T-helper 1 cell treated with Interleukin-12 subunit alpha and Interleukin-12 subunit beta and Interleukin-4 antibody, amounts not matched to agents 30 μg/mL and 1 μg/mL, for 36 hours (primary cell): ENCODE measurements around the gene IL1A.

ENCODE experiments used
- H3K27ac Mint-ChIP-seq: one replicate; pipeline ENCODE4 v1.8.0; 2021; ENCODE audit warnings: mild to moderate bottlenecking, mixed read lengths
- H3K27me3 Mint-ChIP-seq: one replicate; pipeline ENCODE4 v1.8.0; 2021; ENCODE audit warnings: low read depth, mixed read lengths
- H3K36me3 Mint-ChIP-seq: one replicate; pipeline ENCODE4 v1.8.0; 2021; ENCODE audit warnings: low read depth, mixed read lengths
- H3K4me1 Mint-ChIP-seq: one replicate; pipeline ENCODE4 v1.8.0; 2021; ENCODE audit warnings: low read depth, mixed read lengths
- H3K4me3 Mint-ChIP-seq: one replicate; pipeline ENCODE4 v1.8.0; 2021; ENCODE audit warnings: mild to moderate bottlenecking, moderate library complexity, mixed read lengths
- H3K9me3 Mint-ChIP-seq: one replicate; pipeline ENCODE4 v1.8.0; 2021; ENCODE audit warnings: mixed read lengths

The IL1A gene

DNA sequence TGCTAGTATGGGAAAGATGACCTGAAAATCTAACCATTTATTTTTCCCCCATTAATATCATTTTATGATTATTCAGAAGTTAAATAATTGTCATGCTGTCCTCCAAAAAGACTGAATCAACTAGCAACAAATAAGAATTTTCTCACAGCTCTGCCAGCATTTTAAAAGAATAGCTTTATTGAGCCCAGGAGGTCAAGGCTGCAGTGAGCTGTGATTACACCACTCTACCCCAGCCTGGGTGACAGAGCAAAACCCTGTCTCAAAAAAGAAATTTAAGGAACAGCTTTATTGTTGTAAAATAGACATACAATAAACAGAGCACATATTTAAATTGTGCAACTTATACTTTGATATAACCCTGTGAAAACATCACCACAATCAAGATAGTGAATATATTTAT lies 24.8 kb upstream of the IL1A start:
- Mint-ChIP-seq H3K27ac (no peak overlapping the region), H3K4me3 (no peak overlapping the region), H3K36me3 (peaks cover 17% of the 10 kb centered on the region), H3K27me3 (no peaks in the 10 kb centered on the region), H3K9me3 (peaks cover 36% of the 10 kb centered on the region), H3K4me1 (peaks cover 27% of the 10 kb centered on the region)

DNA sequence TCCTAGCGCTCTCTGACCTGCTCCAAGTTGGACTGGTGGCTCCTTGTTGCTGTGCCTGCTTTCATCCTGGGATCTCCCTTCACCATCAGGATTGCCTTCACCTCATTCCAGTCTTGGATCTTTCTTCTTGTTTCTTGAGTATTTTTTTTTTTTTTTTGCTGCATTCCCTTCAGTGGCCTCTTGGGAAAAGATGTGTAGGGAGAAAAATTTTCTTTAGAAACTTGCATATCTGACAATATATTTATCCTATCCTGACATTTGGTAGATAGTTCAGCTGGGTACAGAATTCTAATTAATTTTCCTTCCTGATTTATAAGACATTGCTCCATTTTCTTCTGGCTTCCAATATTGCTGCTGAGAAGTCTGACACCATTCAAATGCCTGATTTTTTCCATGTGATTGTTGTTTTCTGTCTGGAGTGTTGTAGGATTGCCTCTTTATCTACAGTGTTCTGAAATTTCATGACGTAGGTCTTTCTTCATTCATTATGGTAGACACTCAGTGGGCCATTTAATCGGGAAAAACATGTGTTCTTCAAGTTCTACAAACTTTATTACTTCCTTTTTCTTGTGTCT lies 23.0 kb upstream of the IL1A start:
- H3K27ac Mint-ChIP-seq = no peak overlapping the region
- peaks cover 36% of the 10 kb centered on the region for H3K9me3 Mint-ChIP-seq
- H3K36me3 Mint-ChIP-seq = peaks cover 17% of the 10 kb centered on the region
- H3K27me3 Mint-ChIP-seq = no peaks in the 10 kb centered on the region
- peaks cover 29% of the 10 kb centered on the region for H3K4me1 Mint-ChIP-seq
- no peak overlapping the region for H3K4me3 Mint-ChIP-seq

DNA sequence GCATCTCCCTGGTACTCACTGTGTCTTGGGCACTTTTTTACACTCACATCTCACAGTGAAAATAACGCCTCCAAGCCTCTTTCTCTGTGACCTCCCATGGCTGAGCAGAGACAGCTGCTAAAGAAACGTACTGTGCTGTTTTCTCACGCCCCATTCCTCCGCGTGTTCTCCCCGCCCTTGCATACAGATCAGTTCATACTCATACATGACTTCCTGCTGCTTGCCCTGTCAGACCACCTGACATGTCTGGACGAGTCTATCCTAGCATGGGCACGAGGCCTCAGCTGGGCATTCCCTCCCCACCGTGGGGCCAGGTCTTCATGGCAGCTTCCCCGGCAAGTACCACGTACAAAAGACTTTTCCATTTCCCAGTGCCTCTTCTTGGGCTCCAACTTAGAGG lies 21.2 kb upstream of the IL1A start:
- Mint-ChIP-seq H3K27me3 (no peaks in the 10 kb centered on the region), H3K9me3 (peaks cover 29% of the 10 kb centered on the region), H3K27ac (peak overlapping the region; percentile 43), H3K36me3 (peaks cover 14% of the 10 kb centered on the region), H3K4me1 (peaks cover 21% of the 10 kb centered on the region), H3K4me3 (no peak overlapping the region)

DNA sequence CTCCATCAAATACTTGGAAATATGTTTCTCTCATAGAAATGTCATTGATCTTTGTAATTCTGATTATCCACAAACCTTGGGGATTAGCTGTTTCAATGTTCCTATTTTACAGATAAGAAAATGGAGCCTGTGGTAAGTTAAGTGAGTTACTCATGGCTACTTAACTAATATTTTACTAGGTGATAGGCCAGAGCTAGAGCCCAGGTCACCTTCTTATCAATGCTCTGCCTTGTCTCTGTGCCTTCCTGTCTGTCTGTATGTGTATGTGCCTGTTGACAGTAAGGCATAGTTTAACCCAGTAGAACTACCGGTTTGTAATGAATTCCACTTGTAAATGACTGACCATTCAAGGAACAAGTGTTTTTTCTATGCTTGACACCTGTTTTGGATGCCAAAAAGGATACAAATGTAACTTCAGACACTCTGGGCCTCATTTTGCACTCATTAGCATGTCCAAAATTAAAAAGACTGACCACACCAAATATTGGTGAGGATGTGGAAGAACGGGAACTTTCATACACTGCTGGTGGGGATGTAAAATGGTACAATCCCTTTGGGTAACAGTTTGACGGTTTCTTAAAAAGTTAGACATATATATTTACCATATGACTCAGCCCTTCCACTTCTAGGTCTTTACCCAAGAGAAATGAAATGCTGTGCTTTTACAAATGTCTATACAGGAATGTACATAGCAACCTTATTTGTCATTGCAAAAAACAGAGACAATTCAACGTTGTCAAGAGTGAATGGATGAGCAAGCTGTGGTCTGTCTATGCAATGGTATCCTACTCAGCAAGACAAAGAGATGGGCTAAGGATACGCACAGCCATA lies 19.6 kb upstream of the IL1A start:
- peaks cover 9% of the 10 kb centered on the region for H3K36me3 Mint-ChIP-seq

DNA sequence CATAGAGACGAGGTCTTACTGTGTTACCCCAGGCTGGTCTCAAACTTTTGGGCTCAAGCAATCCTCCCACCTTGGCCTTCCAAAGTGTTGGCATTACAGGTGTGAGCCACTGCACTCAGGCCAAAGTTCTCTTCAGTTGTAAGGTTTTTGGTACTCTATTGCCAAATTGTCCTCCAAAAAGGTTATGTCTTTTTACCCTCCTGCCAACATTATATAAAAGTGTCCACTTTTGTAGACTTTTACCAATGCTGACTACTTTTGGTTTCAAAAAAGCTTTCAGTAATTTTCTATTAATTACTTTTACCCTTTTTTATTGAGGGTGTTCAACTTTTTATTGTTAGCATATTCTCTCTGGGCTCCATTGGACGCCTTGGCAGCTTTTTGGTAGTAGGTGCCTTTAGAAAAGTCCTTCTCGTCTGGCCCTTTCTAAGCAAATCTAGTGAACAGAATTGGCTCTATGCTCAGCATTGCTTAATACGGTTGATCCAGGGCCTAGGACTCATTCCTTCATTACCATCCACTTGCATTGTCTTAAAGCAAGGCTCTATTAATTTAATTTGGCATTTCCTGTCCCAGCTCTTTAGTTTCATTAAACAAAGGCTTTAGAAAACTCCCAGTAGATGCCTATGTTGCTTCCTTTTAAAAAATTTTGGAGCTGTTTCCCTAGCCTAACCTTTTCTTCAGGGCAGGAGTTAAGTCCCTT lies 16.7 kb upstream of the IL1A start:
- Mint-ChIP-seq H3K4me3 (no peak overlapping the region), H3K9me3 (no peaks in the 10 kb centered on the region), H3K27me3 (no peaks in the 10 kb centered on the region), H3K36me3 (no peaks in the 10 kb centered on the region), H3K27ac (no peak overlapping the region), H3K4me1 (peaks cover 30% of the 10 kb centered on the region)

More for the DNA sequence above, 19.6 kb upstream of the IL1A start:
- peaks cover 32% of the 10 kb centered on the region for H3K4me1 Mint-ChIP-seq
- no peaks in the 10 kb centered on the region for H3K27me3 Mint-ChIP-seq
- peak overlapping the region; percentile 62 for H3K27ac Mint-ChIP-seq
- peaks cover 18% of the 10 kb centered on the region for H3K9me3 Mint-ChIP-seq
- H3K4me3 Mint-ChIP-seq = no peak overlapping the region

DNA sequence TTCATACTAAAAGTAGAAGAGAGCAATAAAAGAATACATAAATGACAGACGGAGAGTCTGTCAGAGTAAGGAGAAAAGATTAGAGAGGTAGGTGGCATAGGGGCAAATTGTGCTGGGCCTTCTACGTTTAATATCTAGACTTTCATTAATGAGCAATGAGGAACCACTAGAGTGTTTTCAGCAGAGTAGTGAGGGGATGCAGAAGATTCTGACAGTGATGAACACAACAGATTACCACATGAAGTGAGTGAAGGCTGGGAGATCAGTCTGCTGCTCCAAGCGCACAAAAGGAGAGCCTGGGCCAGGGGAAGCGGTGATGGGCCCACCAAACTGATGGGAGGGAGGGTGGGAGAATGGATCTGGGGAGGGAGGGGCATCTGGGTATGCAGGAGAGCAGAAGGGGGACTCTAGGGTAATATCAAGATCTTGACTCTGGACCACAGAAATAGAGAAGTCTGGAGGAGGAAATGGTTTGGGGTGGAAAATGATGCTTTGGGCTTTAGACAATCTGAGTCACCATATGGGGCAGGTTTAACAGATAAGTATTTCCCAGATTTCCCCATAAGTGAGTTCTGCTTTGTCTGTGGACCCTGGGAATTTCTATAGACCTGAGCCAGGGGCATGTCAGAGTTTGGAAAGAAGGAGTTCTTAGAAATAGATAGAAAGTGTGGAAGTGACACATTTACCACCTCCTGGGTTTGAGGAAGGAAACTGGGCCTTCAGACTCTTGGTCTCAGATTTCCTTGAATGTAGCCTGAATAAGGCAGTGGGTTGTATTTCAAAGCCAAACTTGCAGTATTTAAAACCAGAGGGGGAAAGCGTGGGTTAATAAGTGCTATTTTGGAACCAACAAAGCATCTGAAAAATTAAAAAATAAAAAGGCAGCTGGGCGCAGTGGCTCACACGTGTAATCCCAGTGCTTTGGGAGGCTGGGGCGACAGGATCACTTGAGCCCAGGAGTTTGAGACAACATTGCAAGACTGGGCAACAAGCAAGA lies 15.0 kb upstream of the IL1A start:
- Mint-ChIP-seq H3K9me3 (no peaks in the 10 kb centered on the region), H3K27ac (peak overlapping the region; percentile 26), H3K4me3 (no peak overlapping the region), H3K4me1 (peaks cover 32% of the 10 kb centered on the region), H3K27me3 (no peaks in the 10 kb centered on the region), H3K36me3 (no peaks in the 10 kb centered on the region)

DNA sequence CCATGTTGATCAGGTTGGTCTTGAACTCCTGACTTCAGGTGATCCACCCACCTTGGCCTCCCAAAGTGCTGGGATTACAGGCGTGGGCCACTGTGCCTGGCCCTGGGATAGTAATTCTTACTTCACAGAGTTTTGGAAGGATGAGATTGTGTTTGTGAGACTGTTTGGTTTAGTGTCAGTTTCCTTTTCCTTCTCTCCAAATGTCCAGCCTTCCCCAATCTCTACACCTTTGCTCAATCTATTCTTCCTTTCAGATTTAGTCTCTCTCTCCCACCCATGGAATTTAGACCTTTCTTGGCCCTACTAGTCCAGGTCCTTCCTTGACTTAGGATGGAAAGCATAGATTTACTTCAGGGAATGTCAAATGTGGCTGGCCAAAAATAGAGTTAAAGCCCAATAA lies 12.2 kb upstream of the IL1A start:
- Mint-ChIP-seq H3K36me3 (peaks cover 4% of the 10 kb centered on the region), H3K27ac (no peak overlapping the region), H3K4me3 (no peak overlapping the region), H3K4me1 (peaks cover 36% of the 10 kb centered on the region), H3K27me3 (no peaks in the 10 kb centered on the region), H3K9me3 (no peaks in the 10 kb centered on the region)

DNA sequence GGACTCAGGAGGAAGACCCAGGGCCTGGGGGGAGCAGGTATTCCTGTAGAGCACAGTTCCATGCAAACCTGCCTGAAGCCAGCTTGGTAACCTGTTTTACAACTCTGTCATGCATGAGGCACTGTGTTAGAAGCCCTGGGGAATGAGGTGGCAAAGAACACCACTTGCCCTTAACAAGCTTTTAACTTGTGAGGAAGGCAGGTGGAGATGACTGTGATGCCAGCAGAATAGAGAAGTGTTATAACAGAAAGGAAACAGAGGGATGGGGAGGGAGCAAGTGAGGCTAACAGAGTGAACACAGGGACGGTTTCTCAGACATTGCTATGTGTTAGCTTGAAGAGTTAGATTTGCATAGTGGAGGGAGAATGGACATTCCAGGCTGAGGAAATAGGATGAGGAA lies 11.5 kb upstream of the IL1A start:
- peaks cover 36% of the 10 kb centered on the region for H3K4me1 Mint-ChIP-seq
- peaks cover 4% of the 10 kb centered on the region for H3K36me3 Mint-ChIP-seq
- H3K27me3 Mint-ChIP-seq = no peaks in the 10 kb centered on the region
- no peaks in the 10 kb centered on the region for H3K9me3 Mint-ChIP-seq
- no peak overlapping the region for H3K4me3 Mint-ChIP-seq
- H3K27ac Mint-ChIP-seq = no peak overlapping the region

DNA sequence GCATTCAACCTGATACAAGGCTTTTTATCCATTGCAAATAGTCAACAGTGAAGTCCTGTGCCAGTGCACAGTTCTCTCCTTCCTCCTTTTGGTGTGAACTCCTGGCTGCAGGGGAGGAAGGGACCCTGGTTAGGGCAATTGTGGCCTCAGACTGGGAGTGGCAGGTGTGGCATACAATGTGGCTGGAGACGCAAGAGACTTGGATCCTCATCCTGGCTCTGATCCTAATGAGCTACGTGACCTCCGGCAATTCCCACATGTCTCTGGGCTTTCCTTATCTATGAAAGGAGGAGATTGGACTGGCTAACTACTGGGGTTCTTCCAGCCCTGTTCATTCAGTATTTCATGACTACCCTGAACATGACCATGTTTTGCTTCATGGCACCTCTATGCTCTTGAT lies 10.5 kb upstream of the IL1A start:
- Mint-ChIP-seq H3K4me1 (peaks cover 30% of the 10 kb centered on the region), H3K27ac (no peak overlapping the region), H3K36me3 (peaks cover 4% of the 10 kb centered on the region), H3K4me3 (no peak overlapping the region), H3K9me3 (no peaks in the 10 kb centered on the region), H3K27me3 (no peaks in the 10 kb centered on the region)

DNA sequence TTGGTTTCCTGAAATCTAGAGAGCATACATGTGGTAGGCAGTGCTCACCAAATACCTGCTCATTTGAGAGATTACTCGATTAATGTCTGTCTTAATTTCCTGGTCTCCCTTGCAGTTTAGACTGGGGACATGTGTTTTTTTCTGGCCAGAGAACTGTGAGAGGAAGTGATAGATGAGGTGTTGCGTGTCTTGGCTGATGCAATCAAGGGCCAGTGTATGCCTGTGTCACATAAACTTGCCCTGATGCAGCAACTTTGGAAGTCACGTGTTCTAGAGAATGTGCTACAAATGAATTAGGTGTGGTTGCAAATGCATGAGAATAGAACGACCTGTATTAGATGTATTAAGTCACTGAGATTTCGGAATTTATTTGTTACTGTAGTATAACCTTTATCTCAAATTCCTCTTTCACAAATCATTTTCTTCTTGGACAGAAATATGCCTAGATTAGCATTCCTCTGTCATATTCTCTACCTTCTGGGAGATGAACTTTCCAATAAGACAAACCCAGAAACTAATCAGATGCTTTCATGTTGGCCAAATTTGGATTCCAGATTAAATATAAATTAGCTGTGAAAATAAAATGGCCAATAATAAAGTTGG lies 9.9 kb upstream of the IL1A start:
- peak overlapping the region; percentile 54 for H3K27ac Mint-ChIP-seq
- H3K4me3 Mint-ChIP-seq = peak overlapping the region; percentile 9
- H3K27me3 Mint-ChIP-seq = no peaks in the 10 kb centered on the region
- peaks cover 4% of the 10 kb centered on the region for H3K36me3 Mint-ChIP-seq
- H3K9me3 Mint-ChIP-seq = no peaks in the 10 kb centered on the region
- peaks cover 25% of the 10 kb centered on the region for H3K4me1 Mint-ChIP-seq

DNA sequence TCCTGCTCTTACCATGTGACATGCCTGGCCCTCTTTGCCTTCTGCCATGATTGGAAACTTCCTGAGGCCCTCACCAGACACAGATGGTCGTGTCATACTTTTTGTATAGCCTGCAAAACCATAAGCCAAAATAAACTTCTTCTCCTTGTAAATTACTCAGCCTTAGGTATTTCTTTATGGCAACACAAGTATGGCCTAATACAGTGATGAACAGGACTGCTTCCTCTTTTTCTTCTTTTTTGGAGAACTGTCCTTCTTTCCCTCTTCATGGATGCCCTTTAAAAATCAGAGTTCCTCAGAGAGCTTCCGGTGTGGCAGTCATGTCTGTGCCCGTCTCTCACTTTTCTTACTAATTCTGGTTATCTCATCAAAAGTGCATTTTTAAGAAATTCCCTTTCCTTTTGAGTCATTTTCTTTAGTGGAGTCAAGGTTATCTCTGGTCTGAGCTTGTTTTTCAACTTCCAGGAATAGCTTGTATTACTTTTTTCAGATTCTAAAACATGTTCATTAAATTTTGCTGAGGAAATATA lies 9.2 kb upstream of the IL1A start:
- Mint-ChIP-seq H3K27ac (peak overlapping the region; percentile 13), H3K9me3 (no peaks in the 10 kb centered on the region), H3K36me3 (peaks cover 4% of the 10 kb centered on the region), H3K4me3 (peak overlapping the region; percentile 4), H3K27me3 (peaks cover 6% of the 10 kb centered on the region), H3K4me1 (peaks cover 21% of the 10 kb centered on the region)

DNA sequence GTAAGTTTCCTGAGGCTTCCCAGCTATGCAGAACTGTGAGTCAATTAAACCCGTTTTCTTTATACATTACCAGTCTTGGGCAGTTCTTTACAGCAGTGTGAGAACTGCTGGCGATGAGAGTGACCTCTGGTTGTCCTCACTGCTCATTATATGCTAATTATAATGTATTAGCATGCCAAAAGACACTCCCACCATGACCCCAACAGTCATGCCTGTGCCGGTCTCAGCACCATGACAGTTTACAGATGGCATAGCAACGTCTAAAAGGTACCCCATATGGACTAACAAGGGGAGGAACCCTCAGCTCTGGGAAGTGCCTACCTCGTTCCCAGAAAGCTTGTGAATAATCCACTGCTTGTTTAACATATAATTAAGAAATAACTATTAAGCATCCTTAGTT lies 8.1 kb upstream of the IL1A start:
- no peak overlapping the region for H3K27ac Mint-ChIP-seq
- H3K36me3 Mint-ChIP-seq = peaks cover 4% of the 10 kb centered on the region
- H3K4me3 Mint-ChIP-seq = no peak overlapping the region

DNA sequence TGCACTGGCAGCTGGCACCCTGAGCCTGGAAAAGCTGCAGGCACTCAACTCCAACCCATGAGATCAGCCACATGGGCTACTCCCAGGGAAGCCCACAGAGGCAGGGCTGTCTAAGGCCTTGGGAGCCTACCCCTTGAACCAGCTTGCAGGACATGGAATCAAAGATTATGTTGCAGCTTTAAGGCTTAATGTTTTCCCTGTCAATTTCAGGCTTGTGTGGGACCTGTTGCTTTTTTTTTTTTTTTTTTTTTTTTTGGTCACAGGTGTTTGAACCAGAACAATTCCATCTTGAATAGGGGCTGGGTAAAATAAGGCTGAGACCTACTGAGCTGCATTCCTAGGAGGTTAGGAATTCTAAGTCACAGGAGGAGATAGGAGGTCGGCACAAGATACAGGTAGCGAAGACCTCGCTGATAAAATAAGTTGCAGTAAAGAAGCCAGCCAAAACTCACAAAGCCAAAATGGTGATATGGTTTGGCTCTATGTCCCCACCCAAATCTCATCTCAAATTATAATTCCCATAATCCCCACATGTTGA lies 7.5 kb upstream of the IL1A start:
- H3K27ac Mint-ChIP-seq = no peak overlapping the region
- H3K36me3 Mint-ChIP-seq = peaks cover 4% of the 10 kb centered on the region
- H3K4me1 Mint-ChIP-seq = peaks cover 21% of the 10 kb centered on the region
- H3K4me3 Mint-ChIP-seq = no peak overlapping the region
- H3K27me3 Mint-ChIP-seq = peaks cover 9% of the 10 kb centered on the region
- H3K9me3 Mint-ChIP-seq = no peaks in the 10 kb centered on the region

More for the DNA sequence above, 8.1 kb upstream of the IL1A start:
- Mint-ChIP-seq H3K9me3 (no peaks in the 10 kb centered on the region), H3K27me3 (peaks cover 7% of the 10 kb centered on the region), H3K4me1 (peaks cover 21% of the 10 kb centered on the region)
